ENCODE results near the gene KPNA1.
A peak's percentile ranks its signal among the peaks of the same experiment; 100 is the strongest.

Gene KPNA1

DNA sequence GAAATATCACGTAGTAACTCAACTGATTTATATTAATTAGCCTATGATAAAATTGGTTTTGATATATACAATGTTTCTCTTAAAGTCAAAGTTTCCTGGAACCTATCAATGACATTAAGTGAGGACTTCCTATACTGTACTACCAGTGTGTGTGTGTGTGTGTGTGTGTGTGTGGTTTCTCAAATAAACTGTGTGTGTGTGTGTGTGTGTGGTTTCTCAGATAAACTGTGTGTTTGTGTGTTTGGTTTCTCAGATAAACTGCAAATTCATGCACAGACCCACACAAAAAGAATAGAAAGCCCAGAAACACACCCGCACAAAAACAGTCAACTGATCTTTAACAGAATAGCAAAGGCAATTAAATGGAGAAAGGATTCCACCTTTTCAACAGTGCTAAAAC is 84.4 kb downstream of the KPNA1 start:
- Histone ChIP-seq H3K27me3 (ENCODE audit: control insufficient read depth in 1 of 2, insufficient read depth in 2 of 2, low read length in 2 of 2) (no peaks in the 10 kb centered on the region), H3K4me1 (ENCODE audit: control insufficient read depth in 1 of 2, insufficient read depth in 2 of 2, low read length in 2 of 2) (no peaks in the 10 kb centered on the region), H3K27ac (ENCODE audit: low read depth, low read length) (no peak overlapping the region), H3K9me3 (ENCODE audit: control insufficient read depth in 1 of 2, low read length in 2 of 2) (no peaks in the 10 kb centered on the region), H3K4me3 (ENCODE audit: low read depth in 1 of 2, low read length in 2 of 2) (no peak overlapping the region), H3K36me3 (ENCODE audit: control insufficient read depth in 1 of 2, insufficient read depth in 2 of 2, low read length in 2 of 2) (peaks cover 26 to 60% of the 10 kb centered on the region in 2 donors), H3K9ac (ENCODE audit: low read depth in 1 of 2, low read length in 2 of 2) (no peak overlapping the region)

DNA sequence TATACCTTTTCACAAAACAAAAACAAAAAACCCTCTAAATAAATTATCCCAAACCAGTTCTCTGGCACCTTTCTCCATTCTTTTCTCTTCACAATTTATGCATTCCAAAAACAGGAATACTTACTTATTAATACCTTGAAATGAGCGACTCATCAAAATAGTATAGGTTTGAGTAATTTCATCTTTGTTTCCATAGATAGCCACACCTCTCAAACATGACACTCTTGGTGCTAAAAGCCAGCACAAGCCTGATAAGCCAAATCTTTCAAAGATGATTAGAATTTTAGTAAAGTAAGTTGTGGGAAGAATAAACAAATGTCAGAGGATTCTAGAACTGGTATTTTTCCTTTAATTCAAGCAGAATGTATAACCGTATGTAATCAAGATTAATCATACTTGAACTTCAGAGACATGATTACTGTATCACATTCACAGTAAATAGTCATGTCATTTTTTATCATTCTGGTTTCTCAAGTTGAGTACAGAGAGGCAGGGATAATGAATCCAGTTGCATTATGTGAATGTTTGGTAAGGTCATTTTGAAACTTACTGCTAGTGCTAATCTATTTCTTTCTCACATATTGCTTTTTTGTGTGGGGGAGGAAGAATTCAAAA is 86.8 kb downstream of the KPNA1 start:
- H3K36me3 ChIP-seq (ENCODE audit: control insufficient read depth in 1 of 2, insufficient read depth in 2 of 2, low read length in 2 of 2), result peaks cover 26 to 54% of the 10 kb centered on the region in 2 donors
- H3K4me3 ChIP-seq (ENCODE audit: low read depth in 1 of 2, low read length in 2 of 2), result no peak overlapping the region
- H3K9me3 ChIP-seq (ENCODE audit: control insufficient read depth in 1 of 2, low read length in 2 of 2), result no peaks in the 10 kb centered on the region
- no peaks in the 10 kb centered on the region for H3K27me3 ChIP-seq (ENCODE audit: control insufficient read depth in 1 of 2, insufficient read depth in 2 of 2, low read length in 2 of 2)
- no peak overlapping the region for H3K27ac ChIP-seq (ENCODE audit: low read depth, low read length)
- H3K4me1 ChIP-seq (ENCODE audit: control insufficient read depth in 1 of 2, insufficient read depth in 2 of 2, low read length in 2 of 2), result no peaks in the 10 kb centered on the region
- H3K9ac ChIP-seq (ENCODE audit: low read depth in 1 of 2, low read length in 2 of 2), result no peak overlapping the region

DNA sequence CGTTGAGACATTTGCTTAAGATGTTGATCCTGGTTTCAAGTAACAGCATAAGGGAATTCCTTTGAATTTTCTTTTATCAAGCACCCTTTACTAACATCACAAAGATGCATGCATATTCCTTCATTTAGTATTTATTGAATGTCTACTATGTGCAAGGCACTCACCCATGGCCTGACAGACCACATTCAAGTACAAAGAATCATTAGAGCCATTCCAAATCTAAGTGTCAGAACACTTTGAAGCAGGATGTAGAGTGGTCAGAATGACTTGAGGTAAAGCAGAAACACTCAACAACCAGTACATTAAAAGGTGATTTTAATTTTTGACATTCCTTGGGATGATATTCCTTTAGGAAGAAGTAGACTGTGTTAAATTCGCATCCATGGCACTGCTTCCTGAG is 92.9 kb downstream of the KPNA1 start:
- H3K9me3 ChIP-seq (ENCODE audit: control insufficient read depth in 1 of 2, low read length in 2 of 2), result no peaks in the 10 kb centered on the region
- no peaks in the 10 kb centered on the region for H3K27me3 ChIP-seq (ENCODE audit: control insufficient read depth in 1 of 2, insufficient read depth in 2 of 2, low read length in 2 of 2)
- H3K9ac ChIP-seq (ENCODE audit: low read depth in 1 of 2, low read length in 2 of 2), result no peak overlapping the region
- no peak overlapping the region for H3K4me3 ChIP-seq (ENCODE audit: low read depth in 1 of 2, low read length in 2 of 2)
- no peak overlapping the region for H3K27ac ChIP-seq (ENCODE audit: low read depth, low read length)
- H3K4me1 ChIP-seq (ENCODE audit: control insufficient read depth in 1 of 2, insufficient read depth in 2 of 2, low read length in 2 of 2), result peaks cover 0 to 7% of the 10 kb centered on the region in 2 donors
- peaks cover 17 to 40% of the 10 kb centered on the region in 2 donors for H3K36me3 ChIP-seq (ENCODE audit: control insufficient read depth in 1 of 2, insufficient read depth in 2 of 2, low read length in 2 of 2)

DNA sequence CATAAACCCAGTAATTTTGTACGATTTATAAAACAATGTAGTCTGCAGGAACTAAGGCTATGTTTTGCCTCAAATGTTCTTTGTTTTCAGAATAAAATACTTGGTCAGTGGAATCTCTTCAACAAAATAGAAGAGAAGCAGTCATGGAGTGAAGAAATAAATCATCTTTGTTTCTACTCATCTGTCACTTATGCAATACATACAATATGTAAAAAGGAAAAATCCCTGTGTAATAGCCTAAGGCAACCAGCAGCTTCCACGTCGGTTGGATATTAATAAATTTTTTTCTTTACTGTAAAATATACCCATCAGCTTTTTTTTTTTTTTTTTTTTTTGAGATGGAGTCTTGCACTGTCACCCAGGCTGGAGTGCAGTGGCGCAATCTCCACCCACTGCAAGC is 93.6 kb downstream of the KPNA1 start:
- peaks cover 9 to 33% of the 10 kb centered on the region in 2 donors for H3K36me3 ChIP-seq (ENCODE audit: control insufficient read depth in 1 of 2, insufficient read depth in 2 of 2, low read length in 2 of 2)
- peaks cover 0 to 8% of the 10 kb centered on the region in 2 donors for H3K4me1 ChIP-seq (ENCODE audit: control insufficient read depth in 1 of 2, insufficient read depth in 2 of 2, low read length in 2 of 2)
- H3K27ac ChIP-seq (ENCODE audit: low read depth, low read length), result no peak overlapping the region
- H3K9ac ChIP-seq (ENCODE audit: low read depth in 1 of 2, low read length in 2 of 2), result no peak overlapping the region
- no peak overlapping the region for H3K4me3 ChIP-seq (ENCODE audit: low read depth in 1 of 2, low read length in 2 of 2)
- no peaks in the 10 kb centered on the region for H3K9me3 ChIP-seq (ENCODE audit: control insufficient read depth in 1 of 2, low read length in 2 of 2)
- H3K27me3 ChIP-seq (ENCODE audit: control insufficient read depth in 1 of 2, insufficient read depth in 2 of 2, low read length in 2 of 2), result no peaks in the 10 kb centered on the region

DNA sequence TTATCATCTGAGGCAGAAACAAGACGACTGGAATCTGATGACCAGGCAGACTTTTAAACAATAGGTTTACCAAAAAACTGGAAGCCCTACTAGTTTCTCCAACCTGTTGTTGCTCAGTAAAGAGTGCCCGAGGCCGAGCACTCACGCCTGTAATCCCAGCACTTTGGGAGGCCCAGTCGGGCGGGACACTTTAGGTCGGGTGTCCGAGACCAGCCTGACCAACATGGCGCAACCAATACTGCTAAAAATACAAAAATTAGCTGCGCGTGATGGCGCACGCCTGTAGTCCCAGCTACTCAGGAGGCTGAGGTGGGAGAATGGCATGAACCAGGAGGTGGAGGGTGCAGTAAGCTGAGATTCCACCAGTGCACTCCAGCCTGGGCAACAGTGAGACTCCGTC is 97.8 kb downstream of the KPNA1 start:
- no peak overlapping the region for H3K27ac ChIP-seq (ENCODE audit: low read depth, low read length)
- peaks cover 9 to 19% of the 10 kb centered on the region in 2 donors for H3K4me1 ChIP-seq (ENCODE audit: control insufficient read depth in 1 of 2, insufficient read depth in 2 of 2, low read length in 2 of 2)
- no peaks in the 10 kb centered on the region for H3K9me3 ChIP-seq (ENCODE audit: control insufficient read depth in 1 of 2, low read length in 2 of 2)
- peaks cover 2 to 9% of the 10 kb centered on the region in 2 donors for H3K36me3 ChIP-seq (ENCODE audit: control insufficient read depth in 1 of 2, insufficient read depth in 2 of 2, low read length in 2 of 2)
- H3K27me3 ChIP-seq (ENCODE audit: control insufficient read depth in 1 of 2, insufficient read depth in 2 of 2, low read length in 2 of 2), result no peaks in the 10 kb centered on the region
- peak overlapping the region; percentile 77 to 78 for H3K9ac ChIP-seq (ENCODE audit: low read depth in 1 of 2, low read length in 2 of 2)
- peak overlapping the region; percentile 84 to 86 for H3K4me3 ChIP-seq (ENCODE audit: low read depth in 1 of 2, low read length in 2 of 2)

DNA sequence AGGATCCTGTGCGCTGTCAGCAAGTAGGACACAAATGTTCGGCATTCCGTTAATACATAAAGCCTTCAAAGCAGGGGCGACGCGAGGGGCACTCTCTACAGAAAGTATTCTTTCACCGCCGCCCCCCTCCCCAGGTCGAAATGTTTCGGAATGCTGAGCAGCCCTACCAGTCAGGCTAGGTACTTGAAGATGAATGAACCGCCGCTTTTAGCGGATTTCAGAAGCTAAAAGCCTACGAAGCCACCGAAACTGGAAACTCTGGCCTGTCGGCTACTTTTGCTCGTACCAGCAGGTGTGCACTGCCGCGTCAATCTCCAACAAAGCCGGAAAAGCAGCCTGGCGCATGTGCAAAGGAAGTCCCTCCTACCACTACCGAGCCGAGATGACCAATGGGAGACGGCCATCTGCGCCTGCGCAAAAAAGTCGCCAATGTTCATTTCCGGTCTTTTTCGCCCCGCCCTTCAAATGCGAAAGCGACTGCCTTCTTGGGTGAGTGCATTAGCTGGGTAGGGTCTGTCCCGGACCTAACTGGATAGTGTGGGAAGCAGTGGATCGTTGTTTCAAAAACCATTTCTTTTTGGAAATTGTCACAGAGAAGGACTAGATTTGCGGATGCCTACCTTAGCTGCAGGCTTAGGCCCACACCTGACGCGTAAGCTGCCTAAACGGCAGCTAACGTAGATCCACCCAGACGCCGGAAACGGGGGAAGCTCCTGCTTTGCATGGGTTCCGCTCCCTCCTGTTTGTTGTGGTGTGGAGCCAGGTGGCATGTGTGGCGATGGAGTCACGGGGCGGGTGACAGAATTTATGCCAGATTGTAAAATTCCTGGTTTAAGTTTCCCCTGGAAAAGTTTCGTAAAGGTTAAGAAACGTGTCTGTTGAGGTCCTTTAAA is 98.7 kb downstream of the KPNA1 start, which contains the start of gene WDR5B:
Gene WDR5B, minus strand, starts transcription at position 301 of the 893 bp plus-strand sequence. CDS start 534 bp downstream, outside the sequence.
- peak within 1 kb of the TSS; percentile 78 for H3K27ac ChIP-seq (ENCODE audit: low read depth, low read length)
- peak within 1 kb of the TSS; percentile 84 to 86 for H3K4me3 ChIP-seq (ENCODE audit: low read depth in 1 of 2, low read length in 2 of 2)
- H3K9ac ChIP-seq (ENCODE audit: low read depth in 1 of 2, low read length in 2 of 2), result peak within 1 kb of the TSS; percentile 77 to 78
- H3K27me3 ChIP-seq (ENCODE audit: control insufficient read depth in 1 of 2, insufficient read depth in 2 of 2, low read length in 2 of 2), result no peaks in the 10 kb centered on the region
- no peaks in the 10 kb centered on the region for H3K9me3 ChIP-seq (ENCODE audit: control insufficient read depth in 1 of 2, low read length in 2 of 2)
- peaks cover under 1 to 5% of the 10 kb centered on the region in 2 donors for H3K36me3 ChIP-seq (ENCODE audit: control insufficient read depth in 1 of 2, insufficient read depth in 2 of 2, low read length in 2 of 2)
- peaks cover 9 to 19% of the 10 kb centered on the region in 2 donors for H3K4me1 ChIP-seq (ENCODE audit: control insufficient read depth in 1 of 2, insufficient read depth in 2 of 2, low read length in 2 of 2)

DNA sequence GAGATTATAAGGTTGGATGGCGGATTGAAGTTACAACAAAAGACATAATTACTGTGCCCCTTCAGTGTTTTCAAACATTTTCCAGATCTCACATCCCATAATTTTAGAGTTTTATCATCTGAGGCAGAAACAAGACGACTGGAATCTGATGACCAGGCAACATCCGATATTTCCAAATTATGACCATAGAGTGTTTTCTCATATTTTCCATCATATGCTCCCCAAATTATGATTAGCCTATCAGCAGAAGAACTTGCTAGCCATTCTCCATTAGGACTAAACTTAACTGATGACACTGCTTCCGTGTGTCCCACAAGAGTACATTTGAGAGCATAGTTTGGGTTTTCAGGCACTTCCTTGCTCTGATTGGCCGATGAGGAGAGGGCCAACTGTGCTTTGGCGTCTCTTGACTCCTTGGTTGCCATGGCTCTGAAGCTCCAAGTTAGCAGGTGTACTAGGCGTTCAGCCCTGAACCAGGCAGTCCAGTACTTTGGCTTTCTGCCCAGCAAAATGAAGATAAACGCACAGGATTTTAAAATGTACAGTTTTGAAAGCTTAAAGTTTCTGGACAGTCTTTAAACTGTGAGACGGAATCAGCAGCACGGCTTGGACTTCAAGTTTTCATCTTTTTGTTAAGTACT is 99.5 kb downstream of the KPNA1 start:
- no peaks in the 10 kb centered on the region for H3K9me3 ChIP-seq (ENCODE audit: control insufficient read depth in 1 of 2, low read length in 2 of 2)
- peaks cover 5 to 12% of the 10 kb centered on the region in 2 donors for H3K36me3 ChIP-seq (ENCODE audit: control insufficient read depth in 1 of 2, insufficient read depth in 2 of 2, low read length in 2 of 2)
- H3K4me1 ChIP-seq (ENCODE audit: control insufficient read depth in 1 of 2, insufficient read depth in 2 of 2, low read length in 2 of 2), result peaks cover 9 to 19% of the 10 kb centered on the region in 2 donors
- H3K27me3 ChIP-seq (ENCODE audit: control insufficient read depth in 1 of 2, insufficient read depth in 2 of 2, low read length in 2 of 2), result no peaks in the 10 kb centered on the region
- peak overlapping the region; percentile 84 to 86 for H3K4me3 ChIP-seq (ENCODE audit: low read depth in 1 of 2, low read length in 2 of 2)
- H3K9ac ChIP-seq (ENCODE audit: low read depth in 1 of 2, low read length in 2 of 2), result peak overlapping the region; percentile 77 to 78
- peak overlapping the region; percentile 74 for H3K27ac ChIP-seq (ENCODE audit: low read depth, low read length)

DNA sequence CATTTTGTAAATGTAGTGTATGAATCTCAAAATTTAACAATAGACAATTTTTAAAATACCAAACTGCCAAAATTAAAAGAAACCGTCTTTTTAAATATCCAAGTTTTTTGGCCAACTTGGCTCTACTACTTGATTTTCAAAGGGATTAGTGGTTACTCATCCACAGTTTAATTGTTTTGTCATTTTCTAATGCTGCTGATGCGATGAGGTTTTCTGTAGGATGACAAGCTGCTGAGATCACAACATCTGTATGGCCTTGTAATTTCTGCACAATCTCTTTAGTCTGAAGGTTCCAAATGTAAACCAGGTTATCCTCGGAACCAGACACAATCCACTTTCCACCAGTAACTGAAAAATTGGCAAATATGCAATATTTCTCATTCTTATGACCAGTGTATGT is 100.3 kb downstream of the KPNA1 start:
- Histone ChIP-seq H3K36me3 (ENCODE audit: control insufficient read depth in 1 of 2, insufficient read depth in 2 of 2, low read length in 2 of 2) (peaks cover 5 to 18% of the 10 kb centered on the region in 2 donors), H3K9ac (ENCODE audit: low read depth in 1 of 2, low read length in 2 of 2) (no peak overlapping the region), H3K9me3 (ENCODE audit: control insufficient read depth in 1 of 2, low read length in 2 of 2) (no peaks in the 10 kb centered on the region), H3K27me3 (ENCODE audit: control insufficient read depth in 1 of 2, insufficient read depth in 2 of 2, low read length in 2 of 2) (no peaks in the 10 kb centered on the region), H3K27ac (ENCODE audit: low read depth, low read length) (no peak overlapping the region), H3K4me1 (ENCODE audit: control insufficient read depth in 1 of 2, insufficient read depth in 2 of 2, low read length in 2 of 2) (peaks cover 9 to 19% of the 10 kb centered on the region in 2 donors), H3K4me3 (ENCODE audit: low read depth in 1 of 2, low read length in 2 of 2) (no peak overlapping the region)

DNA sequence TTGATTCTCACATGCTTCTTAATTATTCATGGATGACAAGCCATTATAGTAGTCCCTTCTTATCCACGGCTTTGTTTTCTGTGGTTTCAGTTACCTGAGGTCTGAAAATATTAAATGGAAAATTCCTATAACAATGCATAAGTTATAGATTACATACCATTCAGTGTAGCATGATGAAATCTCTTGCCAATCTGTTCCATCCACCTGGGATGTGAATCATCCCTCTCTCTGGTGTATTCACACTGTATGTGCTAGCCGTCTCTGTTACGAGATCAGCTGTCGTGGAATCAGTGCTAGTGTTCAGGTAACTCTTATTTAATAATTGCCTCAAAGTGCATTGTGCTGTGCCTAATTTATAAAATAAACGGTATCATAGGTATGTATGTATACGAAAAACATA is 104.1 kb downstream of the KPNA1 start:
- no peaks in the 10 kb centered on the region for H3K27me3 ChIP-seq (ENCODE audit: control insufficient read depth in 1 of 2, insufficient read depth in 2 of 2, low read length in 2 of 2)
- no peak overlapping the region for H3K4me3 ChIP-seq (ENCODE audit: low read depth in 1 of 2, low read length in 2 of 2)
- H3K9ac ChIP-seq (ENCODE audit: low read depth in 1 of 2, low read length in 2 of 2), result no peak overlapping the region
- H3K36me3 ChIP-seq (ENCODE audit: control insufficient read depth in 1 of 2, insufficient read depth in 2 of 2, low read length in 2 of 2), result peaks cover 11 to 45% of the 10 kb centered on the region in 2 donors
- H3K27ac ChIP-seq (ENCODE audit: low read depth, low read length), result no peak overlapping the region
- H3K4me1 ChIP-seq (ENCODE audit: control insufficient read depth in 1 of 2, insufficient read depth in 2 of 2, low read length in 2 of 2), result peaks cover 9 to 11% of the 10 kb centered on the region in 2 donors
- no peaks in the 10 kb centered on the region for H3K9me3 ChIP-seq (ENCODE audit: control insufficient read depth in 1 of 2, low read length in 2 of 2)

DNA sequence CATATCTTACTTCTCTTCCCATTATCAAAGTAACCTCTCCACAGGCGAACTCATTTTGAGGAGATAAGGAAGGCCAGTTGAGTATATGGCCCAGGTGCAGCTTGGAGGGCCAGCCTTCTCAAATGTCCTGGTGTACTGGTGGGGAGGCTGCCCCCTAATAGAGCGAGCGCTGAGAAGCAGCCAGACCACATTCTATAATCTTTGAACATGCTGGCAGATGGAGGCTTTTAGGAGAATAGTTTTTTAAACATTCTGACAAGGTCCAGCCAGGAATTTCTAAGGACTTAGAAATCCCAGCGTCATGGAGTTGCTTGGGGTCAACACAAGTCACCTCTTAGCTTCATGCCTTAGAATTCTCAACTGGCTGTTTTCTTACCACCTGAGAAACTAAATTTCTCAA is 104.6 kb downstream of the KPNA1 start:
- no peak overlapping the region for H3K9ac ChIP-seq (ENCODE audit: low read depth in 1 of 2, low read length in 2 of 2)

More for the DNA sequence above, 104.6 kb downstream of the KPNA1 start:
- H3K27ac ChIP-seq (ENCODE audit: low read depth, low read length), result no peak overlapping the region
- H3K9me3 ChIP-seq (ENCODE audit: control insufficient read depth in 1 of 2, low read length in 2 of 2), result no peaks in the 10 kb centered on the region
- H3K4me3 ChIP-seq (ENCODE audit: low read depth in 1 of 2, low read length in 2 of 2), result no peak overlapping the region
- H3K36me3 ChIP-seq (ENCODE audit: control insufficient read depth in 1 of 2, insufficient read depth in 2 of 2, low read length in 2 of 2), result peaks cover 11 to 48% of the 10 kb centered on the region in 2 donors
- no peaks in the 10 kb centered on the region for H3K27me3 ChIP-seq (ENCODE audit: control insufficient read depth in 1 of 2, insufficient read depth in 2 of 2, low read length in 2 of 2)
- peaks cover 6 to 9% of the 10 kb centered on the region in 2 donors for H3K4me1 ChIP-seq (ENCODE audit: control insufficient read depth in 1 of 2, insufficient read depth in 2 of 2, low read length in 2 of 2)

Data from duodenal mucosa (tissue), 2 donors.